ENCODE measurements around the gene PPAT. TPM values are rescaled to one million over a fixed set of nuclear protein-coding genes. Genes with fewer than 3 reads are reported as not detected.

PPAT gene
- total RNA-seq, 1 experiment from 2014 or later, result 28.9 TPM

DNA sequence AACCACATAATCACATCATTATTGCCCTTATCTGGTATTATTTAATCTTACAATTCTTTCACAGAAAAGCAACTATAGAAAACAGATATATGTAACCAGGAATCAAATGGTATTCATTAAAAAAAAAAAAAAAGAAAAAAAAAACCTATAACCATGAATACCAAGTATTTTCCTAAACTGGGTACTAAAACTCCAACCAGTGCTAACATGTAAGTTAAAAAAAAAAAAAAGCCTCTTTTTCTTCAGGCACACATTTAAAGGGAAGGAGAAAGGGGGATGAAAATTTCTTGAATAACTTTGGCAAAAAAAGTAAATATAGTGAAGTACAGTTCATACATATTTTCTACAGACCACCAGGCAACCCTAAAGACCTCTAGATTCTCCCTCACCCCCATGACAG is 2.1 kb downstream of the PPAT start:
- peak overlapping the region; percentile 56 for H3K27ac Mint-ChIP-seq (ENCODE audit: unreplicated experiment)
- peaks cover 9% of the 10 kb centered on the region for H3K4me1 Mint-ChIP-seq (ENCODE audit: low read depth, unreplicated experiment)
- CTCF ChIA-PET, result no interaction called here

DNA sequence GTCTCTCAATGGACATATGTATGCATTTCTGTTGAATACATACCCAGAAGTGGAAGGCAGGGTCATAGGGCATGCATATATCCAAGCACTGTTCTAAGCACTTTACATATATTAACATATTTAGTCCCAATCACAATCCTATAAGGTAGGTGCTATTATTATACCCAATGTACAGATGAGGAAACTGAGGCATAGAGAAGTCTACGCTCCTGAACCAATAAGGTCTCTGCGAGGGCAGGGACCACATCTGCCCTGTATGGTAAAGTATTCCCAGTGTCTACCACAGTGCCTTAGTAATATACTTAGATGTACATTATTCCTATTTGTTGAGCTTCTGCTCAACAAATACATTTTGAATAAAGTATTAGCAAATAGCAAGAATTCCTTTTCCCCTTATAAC is 5.2 kb downstream of the PPAT start:
- CTCF ChIA-PET, result interaction anchor here (0.7 kb wide), 1 partner anchor 477 kb away, joined by 4 read pairs; no protein-coding TSS in a partner anchor
- no peak overlapping the region for H3K27ac Mint-ChIP-seq (ENCODE audit: unreplicated experiment)
- no peaks in the 10 kb centered on the region for H3K27me3 Mint-ChIP-seq (ENCODE audit: unreplicated experiment)
- H3K4me1 Mint-ChIP-seq (ENCODE audit: low read depth, unreplicated experiment), result peaks cover 9% of the 10 kb centered on the region
- no peak overlapping the region for H3K4me3 Mint-ChIP-seq (ENCODE audit: low read depth, unreplicated experiment)
- intact Hi-C loops (cut with micrococcal nuclease; ENCODE audit: unreplicated experiment), result no loop called here
- H3K36me3 Mint-ChIP-seq (ENCODE audit: insufficient read depth, unreplicated experiment), result peaks cover 17% of the 10 kb centered on the region
- BruUV-seq (replicated peaks), result no TSS peak
- H3K9me3 Mint-ChIP-seq (ENCODE audit: low read depth, unreplicated experiment), result no peaks in the 10 kb centered on the region
- TF ChIP-seq, protein P1, sequence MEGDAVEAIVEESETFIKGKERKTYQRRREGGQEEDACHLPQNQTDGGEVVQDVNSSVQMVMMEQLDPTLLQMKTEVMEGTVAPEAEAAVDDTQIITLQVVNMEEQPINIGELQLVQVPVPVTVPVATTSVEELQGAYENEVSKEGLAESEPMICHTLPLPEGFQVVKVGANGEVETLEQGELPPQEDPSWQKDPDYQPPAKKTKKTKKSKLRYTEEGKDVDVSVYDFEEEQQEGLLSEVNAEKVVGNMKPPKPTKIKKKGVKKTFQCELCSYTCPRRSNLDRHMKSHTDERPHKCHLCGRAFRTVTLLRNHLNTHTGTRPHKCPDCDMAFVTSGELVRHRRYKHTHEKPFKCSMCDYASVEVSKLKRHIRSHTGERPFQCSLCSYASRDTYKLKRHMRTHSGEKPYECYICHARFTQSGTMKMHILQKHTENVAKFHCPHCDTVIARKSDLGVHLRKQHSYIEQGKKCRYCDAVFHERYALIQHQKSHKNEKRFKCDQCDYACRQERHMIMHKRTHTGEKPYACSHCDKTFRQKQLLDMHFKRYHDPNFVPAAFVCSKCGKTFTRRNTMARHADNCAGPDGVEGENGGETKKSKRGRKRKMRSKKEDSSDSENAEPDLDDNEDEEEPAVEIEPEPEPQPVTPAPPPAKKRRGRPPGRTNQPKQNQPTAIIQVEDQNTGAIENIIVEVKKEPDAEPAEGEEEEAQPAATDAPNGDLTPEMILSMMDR (IDR thresholded peaks at IDR 0.05; ENCODE audit: unreplicated experiment), result no peak
- no peak for DNase-seq

More for the DNA sequence above, 2.1 kb downstream of the PPAT start:
- no peaks in the 10 kb centered on the region for H3K27me3 Mint-ChIP-seq (ENCODE audit: unreplicated experiment)
- DNase-seq, result no peak
- BruUV-seq (replicated peaks), result no TSS peak
- H3K9me3 Mint-ChIP-seq (ENCODE audit: low read depth, unreplicated experiment), result no peaks in the 10 kb centered on the region
- H3K4me3 Mint-ChIP-seq (ENCODE audit: low read depth, unreplicated experiment), result peak overlapping the region; percentile 95
- intact Hi-C loops (cut with micrococcal nuclease; ENCODE audit: unreplicated experiment), result no loop called here
- TF ChIP-seq, protein P1 (IDR thresholded peaks at IDR 0.05; ENCODE audit: unreplicated experiment), result no peak
- H3K36me3 Mint-ChIP-seq (ENCODE audit: insufficient read depth, unreplicated experiment), result peaks cover 45% of the 10 kb centered on the region

DNA sequence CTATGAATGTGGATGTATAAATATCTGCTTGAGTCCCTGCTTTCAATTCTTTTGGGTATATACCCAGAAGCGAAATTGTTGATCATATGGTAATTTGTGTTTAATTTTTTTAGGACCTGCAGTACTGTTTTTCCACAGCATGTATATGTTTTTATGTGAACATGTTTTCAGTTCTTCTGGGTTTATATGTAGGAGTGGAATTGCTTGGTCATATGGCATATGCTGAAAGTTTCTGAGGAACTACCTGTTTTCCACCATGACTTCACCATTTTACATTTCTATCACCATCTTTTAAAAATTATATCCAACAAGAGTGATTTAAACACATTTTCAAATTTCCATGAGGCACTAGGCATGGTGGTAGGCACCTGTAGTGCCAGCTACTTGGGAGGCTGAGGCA is 8.2 kb downstream of the PPAT start:
- BruUV-seq (replicated peaks), result no TSS peak
- CTCF ChIA-PET, result interaction anchor here (0.7 kb wide), 1 partner anchor 18 kb away, joined by 3 read pairs; no protein-coding TSS in a partner anchor

DNA sequence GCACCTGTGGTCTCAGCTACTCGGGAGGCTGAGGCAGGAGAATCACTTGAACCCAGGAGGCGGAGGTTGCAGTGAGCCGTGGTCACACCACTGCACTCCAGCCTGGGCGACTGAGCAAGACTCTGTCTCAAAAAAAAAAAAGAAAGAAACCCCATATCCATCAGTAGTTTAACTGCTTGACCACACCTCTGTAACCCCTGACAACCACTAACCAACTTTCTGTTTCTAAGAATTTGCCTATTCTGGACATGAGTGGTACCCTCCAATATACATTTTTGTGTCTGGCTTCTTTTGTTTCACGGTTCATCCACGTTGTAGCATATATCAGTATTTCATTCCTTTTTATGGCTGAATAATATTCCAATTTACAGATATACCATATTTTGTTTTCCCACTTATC is 9.1 kb downstream of the PPAT start:
- H3K27ac Mint-ChIP-seq (ENCODE audit: unreplicated experiment), result no peak overlapping the region
- no peaks in the 10 kb centered on the region for H3K27me3 Mint-ChIP-seq (ENCODE audit: unreplicated experiment)

More for the DNA sequence above, 8.2 kb downstream of the PPAT start:
- TF ChIP-seq, protein P1 (IDR thresholded peaks at IDR 0.05; ENCODE audit: unreplicated experiment), result no peak
- intact Hi-C loops (cut with micrococcal nuclease; ENCODE audit: unreplicated experiment), result no loop called here
- no peak overlapping the region for H3K4me3 Mint-ChIP-seq (ENCODE audit: low read depth, unreplicated experiment)
- H3K9me3 Mint-ChIP-seq (ENCODE audit: low read depth, unreplicated experiment), result no peaks in the 10 kb centered on the region
- no peaks in the 10 kb centered on the region for H3K27me3 Mint-ChIP-seq (ENCODE audit: unreplicated experiment)
- H3K36me3 Mint-ChIP-seq (ENCODE audit: insufficient read depth, unreplicated experiment), result no peaks in the 10 kb centered on the region
- H3K4me1 Mint-ChIP-seq (ENCODE audit: low read depth, unreplicated experiment), result peaks cover 9% of the 10 kb centered on the region
- DNase-seq, result no peak
- no peak overlapping the region for H3K27ac Mint-ChIP-seq (ENCODE audit: unreplicated experiment)

More for the DNA sequence above, 9.1 kb downstream of the PPAT start:
- BruUV-seq (replicated peaks), result no TSS peak
- no peaks in the 10 kb centered on the region for H3K9me3 Mint-ChIP-seq (ENCODE audit: low read depth, unreplicated experiment)
- CTCF ChIA-PET, result interaction anchor here (1.6 kb wide), 1 partner anchor 9 kb away, joined by 6 read pairs; the partner anchor contains the start of genes PAICS and PPAT
- H3K4me1 Mint-ChIP-seq (ENCODE audit: low read depth, unreplicated experiment), result peaks cover 9% of the 10 kb centered on the region
- DNase-seq, result no peak
- no peak overlapping the region for H3K4me3 Mint-ChIP-seq (ENCODE audit: low read depth, unreplicated experiment)
- no peaks in the 10 kb centered on the region for H3K36me3 Mint-ChIP-seq (ENCODE audit: insufficient read depth, unreplicated experiment)
- intact Hi-C loops (cut with micrococcal nuclease; ENCODE audit: unreplicated experiment), result no loop called here
- TF ChIP-seq, protein P1 (IDR thresholded peaks at IDR 0.05; ENCODE audit: unreplicated experiment), result no peak
